ENCODE results near the gene DYNLL1.
"Not testable (repeated sequence)": the region's sequence is repeated elsewhere in the genome, so short reads cannot be mapped to it uniquely, and the experiment has no call there.

DYNLL1 gene

DNA sequence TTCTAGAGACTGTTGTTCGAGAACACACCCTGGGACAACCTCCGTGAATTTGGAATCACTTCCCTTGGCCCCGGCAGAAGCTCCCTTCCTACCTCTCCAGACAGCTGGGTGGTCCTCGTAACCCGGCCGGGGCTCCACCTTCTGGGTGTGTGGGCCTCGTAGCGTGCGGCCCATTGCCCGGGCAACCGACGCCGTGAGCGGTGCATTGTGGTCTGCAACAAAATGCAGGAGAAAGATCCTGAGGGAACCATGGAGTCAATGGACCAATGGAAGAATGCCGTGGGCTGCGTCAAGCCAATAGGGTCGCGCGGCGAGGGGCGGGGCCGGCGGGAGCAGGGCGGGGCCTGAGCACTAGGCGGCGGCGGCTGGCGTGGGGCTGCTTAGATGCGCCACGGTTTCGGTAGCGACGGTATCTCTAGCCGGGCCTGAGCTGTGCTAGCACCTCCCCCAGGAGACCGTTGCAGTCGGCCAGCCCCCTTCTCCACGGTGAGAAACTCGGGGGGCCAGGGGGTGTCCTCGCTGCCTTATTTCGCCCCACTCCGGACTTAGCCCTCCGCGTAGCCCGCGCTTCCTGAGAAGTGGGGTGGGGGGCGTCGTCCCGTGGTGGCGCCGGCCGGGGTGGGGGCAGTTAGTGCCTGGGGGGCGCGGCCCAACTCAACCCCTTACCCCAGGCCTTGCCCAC is at the start of gene DYNLL1:
Gene DYNLL1 (plus strand): TSS at position 383 of the 682 bp plus-strand sequence. CDS start 309 bp downstream, outside the sequence.
- DNase-seq, result peak; percentile 94

DNA sequence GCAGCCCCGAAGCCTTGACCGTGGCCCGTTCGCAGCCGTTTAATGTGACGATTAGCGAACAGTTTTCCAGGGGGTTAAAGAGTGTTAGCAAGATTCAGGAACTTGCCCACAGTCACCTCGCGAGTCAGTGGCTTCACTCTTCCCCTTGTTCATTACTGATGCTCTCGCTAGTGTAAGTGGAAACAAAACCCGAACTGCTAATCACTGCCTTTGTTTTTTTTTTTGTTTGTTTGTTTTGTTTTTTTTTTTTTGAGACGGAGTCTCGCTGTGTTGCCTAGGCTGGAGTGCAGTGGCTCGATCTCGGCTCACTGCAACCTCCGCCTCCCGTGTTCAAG is 49.1 kb upstream of the DYNLL1 start:
- DNase-seq, result not testable (repeated sequence)

DNA sequence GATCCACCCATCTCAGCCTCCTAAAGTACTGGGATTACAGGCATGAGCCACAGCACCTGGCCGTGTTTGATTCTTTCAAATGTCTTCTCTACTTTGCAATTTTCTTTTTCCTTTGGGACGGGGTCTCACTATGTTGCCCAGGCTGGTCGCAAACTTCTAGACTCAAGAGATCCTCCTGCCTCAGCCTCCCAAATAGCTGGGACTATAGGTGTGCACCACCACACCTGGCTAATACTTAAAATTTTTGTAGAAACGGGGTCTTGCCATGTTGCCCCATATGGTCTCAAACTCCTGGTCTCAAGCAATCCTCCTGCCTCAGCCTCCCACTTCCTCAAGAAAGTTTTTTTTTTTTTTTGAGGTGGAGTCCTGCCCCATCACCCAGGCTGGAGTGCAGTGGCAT is 47.9 kb upstream of the DYNLL1 start:
- no peak for DNase-seq

DNA sequence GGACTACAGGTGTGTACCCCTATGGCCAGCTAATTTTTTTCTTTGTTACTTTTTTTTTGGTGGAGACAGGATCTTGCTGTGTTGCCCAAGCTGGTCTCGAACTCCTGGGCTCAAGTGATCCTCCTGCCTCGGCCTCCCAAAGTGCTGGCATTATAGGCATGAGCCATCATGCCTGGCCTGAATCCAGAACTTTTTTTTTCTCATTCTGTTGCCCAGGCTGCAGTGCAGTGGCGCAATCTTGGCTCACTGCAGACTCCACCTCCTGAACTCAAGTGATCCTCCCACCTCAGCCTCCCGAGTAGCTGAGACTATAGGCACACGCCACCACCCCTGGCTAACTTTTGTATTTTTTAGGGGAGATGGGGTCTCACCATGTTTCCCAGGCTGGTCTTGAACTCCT is 43.4 kb upstream of the DYNLL1 start:
- not testable (repeated sequence) for DNase-seq

DNA sequence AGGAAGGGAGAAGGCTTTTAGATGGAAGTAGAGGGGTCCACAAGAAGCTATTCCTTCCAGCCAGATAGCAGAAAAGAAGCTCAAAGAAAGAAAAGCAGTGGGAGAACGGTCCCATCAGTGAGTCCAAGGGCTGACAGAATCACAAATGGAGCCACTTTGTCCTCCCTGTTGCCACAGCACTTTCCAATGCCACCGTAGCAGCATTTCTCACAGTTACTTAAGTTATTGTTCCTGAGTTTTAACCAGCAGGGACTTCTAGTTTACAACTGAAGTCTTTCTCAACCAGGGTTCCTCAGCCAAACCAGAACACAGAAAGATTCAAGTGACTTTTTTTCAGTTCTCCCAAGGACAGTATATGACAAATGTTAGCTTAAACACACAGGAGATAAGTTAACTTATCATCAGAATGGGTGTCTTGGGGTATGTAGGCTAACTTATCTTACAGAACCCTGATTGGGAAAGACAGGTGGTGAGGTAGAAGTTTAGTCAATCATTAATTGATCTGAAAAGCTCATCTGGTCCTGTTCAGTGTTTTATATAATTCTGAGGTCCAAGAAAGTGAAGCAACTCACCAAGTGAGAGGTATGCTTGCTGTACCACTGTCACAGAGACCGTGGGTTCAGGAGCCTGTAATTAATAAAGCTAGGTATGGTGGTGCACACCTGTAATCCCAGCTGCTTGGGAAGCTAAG is 42.7 kb upstream of the DYNLL1 start:
- no peak for DNase-seq

DNA sequence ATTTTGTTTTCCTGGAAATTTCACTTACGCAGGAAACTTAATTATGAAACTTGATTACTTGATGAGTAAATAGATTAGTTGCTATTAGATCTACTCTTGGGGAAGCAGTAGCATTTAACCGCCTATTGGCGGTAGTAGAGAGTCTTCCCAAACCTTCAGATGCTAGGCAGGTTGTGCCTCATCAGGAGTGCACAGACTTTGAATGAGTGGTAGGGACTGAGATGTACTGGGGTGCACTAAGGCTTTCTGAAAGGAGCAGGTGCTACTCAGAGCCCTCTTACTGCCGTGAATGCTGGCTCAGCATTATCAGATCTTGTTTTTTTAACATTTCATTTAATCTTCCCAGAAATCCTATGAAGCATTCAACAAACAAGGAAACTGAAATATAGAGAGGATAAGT is 41.9 kb upstream of the DYNLL1 start:
- DNase-seq, result peak; percentile 18

DNA sequence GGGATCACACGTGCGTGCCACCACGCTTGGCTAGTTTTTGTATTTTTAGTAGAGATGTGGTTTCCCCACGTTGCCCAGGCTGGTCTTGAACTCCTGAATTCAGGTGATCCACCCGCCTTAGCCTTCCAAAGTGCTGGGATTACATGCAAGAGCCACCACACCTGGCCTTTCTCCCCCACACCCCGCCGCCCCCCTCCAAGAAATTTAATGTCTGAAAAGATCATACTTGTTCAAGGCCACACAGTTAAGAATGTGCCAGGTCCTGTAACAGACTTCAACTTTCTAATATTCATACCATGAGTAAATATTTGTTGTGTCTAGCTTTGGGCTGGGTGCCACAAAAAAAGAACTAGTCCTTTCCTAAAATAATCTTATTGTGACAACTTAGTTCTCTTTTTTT is 40.6 kb upstream of the DYNLL1 start:
- no peak for DNase-seq

DNA sequence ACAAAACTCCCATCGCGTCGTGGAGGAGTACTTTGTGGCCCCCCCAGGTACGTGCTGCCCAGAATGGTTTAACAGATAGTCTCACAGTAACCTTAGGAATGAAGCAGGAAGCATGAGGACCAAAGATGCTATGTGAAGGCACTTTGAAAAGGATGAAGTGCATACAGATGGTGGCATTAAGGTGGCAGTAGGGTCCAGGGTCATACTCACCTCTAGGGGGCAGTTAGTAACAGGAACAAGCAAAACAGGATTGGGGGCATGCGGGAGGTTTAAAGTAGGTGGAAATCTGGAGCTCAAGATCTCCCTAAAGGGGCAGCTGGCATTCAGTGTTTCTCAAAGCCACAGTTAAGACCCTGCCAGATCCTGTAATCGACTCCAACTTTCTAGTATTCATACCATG is 38.8 kb upstream of the DYNLL1 start:
- DNase-seq, result peak; percentile 17

DNA sequence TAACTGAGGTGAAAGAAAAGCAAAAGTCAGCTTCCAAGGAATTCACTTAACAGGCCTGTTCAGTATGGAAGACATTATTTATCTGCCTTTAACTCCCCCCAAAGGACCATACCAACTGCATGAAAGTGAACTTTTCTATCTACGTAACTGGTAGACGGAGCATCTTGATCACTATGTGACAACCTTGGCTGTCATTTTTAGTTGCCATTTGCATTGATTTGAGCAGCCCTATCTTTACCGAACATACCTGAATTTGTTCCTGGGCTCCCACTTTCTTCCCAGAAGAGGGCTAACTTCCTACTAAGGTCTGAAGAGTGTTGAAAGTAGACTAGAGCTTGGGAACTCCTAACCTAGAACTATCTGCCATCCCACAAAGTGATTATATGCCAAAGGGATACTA is 35.8 kb upstream of the DYNLL1 start:
- no peak for DNase-seq

DNA sequence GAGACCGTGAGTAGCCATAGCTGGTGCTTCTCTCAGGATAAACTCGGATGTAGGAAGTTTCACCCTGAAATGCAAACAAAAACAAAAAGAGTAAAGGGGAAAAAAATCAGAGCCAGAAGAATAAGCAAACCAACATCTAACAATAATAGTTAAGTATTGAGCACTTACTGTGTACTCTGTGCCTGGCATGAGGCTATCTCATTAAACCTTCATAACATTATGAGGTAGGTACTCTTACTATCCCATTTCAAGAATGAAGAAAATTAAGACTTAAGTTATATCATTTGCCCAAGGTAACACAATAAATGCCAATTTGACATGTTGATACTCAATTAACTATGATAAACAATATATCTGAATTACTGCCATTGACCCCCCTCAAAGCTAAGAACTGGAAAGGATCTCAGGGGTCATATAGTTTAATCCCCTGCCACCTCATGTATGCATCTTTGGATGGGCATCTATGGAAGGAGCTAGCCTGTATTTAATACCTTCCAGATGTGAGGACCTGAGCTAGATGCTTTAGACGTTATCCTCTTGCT is 33.7 kb upstream of the DYNLL1 start:
- DNase-seq, result no peak

DNA sequence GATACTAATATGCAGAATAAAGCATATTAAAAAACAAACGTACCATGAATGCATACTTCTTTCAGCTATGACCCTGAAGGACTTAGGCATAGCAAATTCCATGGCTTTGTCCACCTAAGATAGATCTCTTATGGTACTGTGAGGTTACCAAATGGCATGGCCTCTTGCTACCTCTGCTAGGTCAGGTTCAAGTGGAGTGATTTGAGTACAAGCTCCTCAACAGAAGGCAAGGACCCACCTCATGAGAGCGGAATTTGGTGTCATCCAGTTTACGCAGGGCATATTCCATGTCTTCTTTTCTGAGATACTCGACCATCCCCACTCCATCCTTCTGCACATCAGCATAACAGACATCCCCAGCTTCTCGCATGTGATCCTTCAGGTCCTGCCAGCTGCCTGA is 32.2 kb upstream of the DYNLL1 start:
- no peak for DNase-seq

DNA sequence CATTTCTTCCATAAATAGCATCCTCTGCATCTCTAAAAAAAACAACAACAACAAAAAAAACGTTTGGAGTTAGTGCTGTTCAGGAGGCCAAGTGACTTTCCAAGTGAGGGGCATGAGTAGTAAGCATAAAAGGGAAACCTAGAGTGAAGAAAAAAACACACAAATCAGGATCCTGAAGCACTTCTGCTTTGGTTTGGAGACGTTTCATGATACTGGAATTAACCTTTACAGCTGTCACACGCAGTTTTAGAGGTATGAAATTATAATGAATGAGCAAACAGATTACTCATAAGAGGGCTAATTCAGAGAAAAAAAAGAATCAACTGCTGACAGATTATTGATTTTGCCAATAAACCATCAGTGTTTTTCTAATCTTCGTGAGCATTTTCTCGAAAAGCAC is 30.2 kb upstream of the DYNLL1 start:
- DNase-seq, result no peak

DNA sequence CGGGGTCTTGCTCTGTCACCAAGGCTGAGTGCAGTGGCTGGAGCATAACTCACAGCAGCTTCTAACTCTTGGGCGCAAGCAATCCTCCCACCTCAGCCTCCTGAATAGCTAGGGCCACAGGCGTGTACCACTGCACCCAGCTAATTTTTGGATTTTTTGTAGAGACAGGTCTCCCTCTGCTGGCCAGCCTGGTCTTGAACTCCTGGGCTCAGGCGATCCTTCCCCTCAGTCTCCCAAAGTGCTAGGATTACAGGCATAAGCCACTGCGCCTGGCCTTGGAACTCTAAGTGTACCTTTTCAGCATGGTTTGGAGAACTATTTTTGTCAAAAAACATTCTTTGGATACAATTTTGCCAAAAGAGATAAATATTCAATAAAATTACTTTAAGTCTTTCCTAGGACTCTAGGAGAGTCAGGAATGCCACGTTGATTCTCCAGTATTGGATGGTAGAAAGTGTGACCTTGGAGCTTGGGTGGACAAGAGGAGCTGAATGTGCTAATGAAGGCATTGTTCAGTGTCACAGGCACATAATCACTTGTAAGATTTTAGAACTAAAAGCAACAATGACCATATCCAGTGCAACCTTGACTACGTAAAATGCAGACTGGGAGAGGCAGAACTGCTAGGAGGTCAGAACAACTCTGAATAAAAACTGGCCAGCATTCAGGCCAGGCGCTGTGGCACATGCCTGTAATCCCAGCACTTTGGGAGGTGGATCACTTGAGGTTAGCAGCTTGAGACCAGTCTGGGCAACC is 29.2 kb upstream of the DYNLL1 start:
- peak; percentile 54 for DNase-seq

DNA sequence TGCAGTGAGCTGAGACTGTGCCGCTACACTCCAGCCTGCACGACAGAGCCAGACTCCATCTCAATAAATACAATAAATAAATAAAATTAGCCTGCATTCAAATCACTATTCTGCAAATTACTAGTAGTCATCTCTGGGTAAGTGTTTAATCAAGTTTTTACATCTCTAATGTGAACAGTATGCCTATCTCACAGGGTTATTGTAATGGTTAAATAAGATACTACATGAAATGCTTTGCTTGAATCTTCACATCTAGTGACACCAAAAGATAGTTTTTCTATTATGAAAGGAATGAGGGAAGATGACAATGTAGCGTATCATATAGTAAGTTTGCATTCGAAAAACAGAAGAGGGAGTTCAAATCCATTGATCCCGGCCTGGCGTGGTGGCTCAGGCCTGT is 28.5 kb upstream of the DYNLL1 start:
- no peak for DNase-seq

DNA sequence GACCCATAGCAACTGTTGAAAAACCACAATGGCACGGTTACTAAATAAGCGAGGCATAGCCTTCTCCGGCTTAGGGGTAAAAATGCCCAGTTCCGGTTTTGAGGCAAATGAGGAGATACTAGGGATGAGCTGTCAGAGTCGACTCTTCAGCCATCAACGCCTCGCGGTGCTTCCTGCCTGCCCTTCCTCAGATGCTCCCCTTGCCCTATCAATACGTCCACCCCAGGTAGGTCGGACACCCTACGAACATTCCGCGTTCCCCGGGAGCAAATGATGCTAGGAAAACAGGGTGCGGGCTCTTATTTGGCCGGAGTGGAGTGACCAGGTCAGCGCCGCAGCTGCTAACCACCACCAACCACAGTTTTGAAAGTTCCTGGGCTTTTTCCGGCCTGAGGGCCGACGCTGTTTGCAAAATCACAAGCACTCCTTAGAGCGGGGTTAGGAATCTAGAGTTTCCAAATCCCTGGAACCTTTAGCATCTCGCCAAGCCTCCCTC is 27.5 kb upstream of the DYNLL1 start:
- DNase-seq, result no peak

DNA sequence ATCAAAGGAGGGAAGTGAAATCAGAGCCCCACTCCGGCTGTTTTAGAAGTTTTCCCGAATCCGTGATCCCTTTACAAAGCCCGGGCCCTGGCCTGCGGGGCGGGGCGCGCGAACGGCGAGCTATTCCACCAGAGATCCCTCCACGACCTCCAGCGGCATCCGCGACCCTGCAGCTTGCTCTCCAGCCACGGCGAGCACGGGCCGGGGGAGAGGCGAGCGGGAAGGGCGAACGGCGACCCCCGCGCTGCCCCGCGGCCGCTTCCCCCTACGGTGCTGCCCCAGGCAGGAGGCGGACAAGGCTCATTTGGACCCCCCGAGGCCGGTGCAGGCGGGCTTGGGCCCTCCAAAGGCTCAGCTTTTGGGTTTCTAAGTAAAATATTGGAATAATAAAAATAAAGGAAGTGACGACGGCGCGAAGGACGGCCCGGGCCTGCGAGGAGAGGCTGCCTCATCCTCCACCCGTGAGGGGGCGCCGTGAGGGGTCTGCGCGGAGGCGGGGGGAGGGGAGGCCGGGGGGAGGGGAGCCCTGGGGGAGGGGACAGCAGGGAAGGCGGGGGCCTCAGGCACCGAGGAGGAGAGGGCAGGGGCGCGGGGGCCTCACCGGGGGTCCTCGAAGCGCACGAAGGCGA is 27.0 kb upstream of the DYNLL1 start:
- no peak for DNase-seq

DNA sequence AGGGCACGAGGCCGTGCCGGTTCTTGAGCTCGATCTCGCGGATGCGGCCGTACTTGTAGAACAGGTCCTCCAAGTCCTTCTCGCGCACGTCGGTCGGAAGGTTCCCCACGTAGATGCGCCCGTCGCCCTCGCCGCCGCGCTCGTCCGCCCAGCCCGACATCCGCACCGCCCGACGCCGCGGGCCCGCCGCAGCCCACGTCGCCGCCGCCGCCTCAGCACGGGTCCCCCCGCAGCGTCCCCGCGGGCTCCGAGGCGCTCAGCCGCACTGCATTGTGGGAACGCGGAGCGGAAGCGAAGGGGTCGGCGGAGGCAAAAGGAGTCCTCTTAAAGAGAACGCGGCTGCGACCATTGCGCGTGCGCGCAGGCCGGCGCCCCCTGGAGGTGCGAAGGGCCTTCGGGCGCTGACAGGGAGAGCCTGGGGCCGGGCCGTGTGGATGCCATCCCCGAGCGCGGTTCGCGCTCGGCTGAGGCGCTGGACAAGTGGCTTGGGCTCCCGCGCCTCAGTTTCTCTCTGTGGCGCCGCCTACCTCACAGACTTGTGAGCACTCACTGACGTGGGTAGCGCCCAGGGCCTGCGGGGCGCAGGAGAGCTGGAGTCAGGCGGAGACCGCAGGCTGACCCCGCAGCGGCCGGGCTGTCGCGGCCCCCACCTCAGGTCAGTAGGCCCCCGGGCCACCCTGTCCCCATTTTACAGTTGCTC is 26.3 kb upstream of the DYNLL1 start, which contains the start of gene SRSF9:
Gene SRSF9 (minus strand): TSS at position 299 of the 700 bp plus-strand sequence. CDS start 139 bp downstream, at position 160.
- peak; percentile 95 for DNase-seq

DNA sequence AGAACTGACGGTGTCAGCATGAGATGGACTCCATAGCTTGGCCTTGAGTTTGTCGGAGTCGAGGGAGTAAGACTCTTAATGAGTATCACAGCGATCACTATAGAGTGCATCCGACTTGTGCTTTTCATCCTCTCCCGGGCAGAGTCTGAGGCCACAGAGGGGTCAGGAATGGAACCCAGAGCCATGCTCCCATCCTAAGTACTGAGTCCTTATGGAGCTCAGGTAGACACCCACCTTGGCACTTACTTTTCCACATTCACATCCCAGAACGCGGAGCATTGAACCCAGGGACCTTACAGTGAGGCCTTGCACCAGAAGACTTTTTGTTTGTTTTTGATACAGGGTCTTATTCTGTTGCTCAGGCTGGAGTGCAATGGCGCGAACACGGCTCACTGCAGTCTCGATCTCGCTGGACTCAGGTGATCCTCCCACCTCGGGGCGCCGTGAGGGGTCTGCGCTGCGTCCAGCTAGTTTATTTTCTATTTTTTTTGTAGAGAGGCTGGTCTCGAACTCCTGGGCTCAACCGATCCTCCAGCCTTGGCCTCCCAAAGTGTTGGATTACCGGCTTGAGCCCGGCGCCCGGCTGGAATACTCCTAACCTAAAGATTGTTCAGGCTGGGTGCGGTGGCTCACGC is 25.6 kb upstream of the DYNLL1 start:
- DNase-seq, result peak; percentile 32

DNA sequence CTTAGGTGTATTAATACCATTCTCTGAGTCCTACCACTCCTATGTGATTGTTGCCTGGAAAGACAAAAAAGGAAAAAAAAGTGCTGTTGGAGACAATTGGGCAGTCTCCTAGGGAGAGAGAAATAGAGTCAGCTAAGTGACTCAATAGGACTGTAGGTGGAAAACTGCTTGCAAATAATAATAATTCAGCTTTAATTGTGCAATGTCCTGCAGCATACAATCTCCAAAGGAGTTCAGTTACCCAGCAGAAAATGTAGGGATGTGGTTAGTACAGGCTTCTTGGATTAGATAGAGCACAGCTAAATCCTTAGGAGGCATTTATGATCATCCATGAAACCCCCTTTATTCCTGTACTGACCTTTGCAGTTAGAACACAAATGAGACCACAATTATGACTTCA is 23.4 kb upstream of the DYNLL1 start:
- DNase-seq, result no peak

DNA sequence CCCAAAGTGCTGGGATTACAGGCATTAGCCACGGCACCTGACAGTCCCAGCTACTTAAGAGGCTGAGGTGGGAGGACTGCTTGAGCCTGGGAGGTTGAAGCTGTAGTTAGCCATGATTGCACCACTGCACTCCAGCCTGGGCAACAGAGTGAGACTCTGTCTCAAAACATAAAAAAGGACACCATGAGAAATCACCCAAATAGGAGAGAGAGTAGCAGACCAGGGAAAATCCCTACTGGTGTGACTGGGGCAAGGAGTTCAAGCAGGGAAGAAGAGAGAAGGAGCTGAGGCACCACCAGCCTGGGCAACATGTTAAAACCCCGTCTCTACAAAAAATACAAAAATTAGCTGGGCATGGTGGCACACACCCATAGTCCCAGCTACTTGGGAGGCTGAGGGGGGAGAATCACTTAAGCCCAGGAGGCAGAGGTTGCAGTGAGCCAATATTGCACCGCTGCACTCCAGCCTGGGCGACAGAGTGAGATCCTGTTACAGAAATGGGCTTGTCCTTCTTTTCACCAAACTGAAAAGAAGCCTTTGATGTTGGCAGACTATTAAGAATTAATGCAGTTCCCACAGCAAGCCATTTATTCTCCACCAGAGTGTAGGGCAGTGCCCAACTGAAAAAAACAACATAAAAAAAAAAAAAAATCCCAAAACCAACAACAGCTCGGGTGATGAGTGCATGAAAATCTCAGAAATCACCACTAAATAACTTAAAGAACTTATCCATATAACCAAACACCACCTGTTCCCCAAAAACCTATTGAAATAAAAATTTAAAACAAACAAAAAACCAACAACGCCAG is 21.9 kb upstream of the DYNLL1 start:
- DNase-seq, result no peak

DNA sequence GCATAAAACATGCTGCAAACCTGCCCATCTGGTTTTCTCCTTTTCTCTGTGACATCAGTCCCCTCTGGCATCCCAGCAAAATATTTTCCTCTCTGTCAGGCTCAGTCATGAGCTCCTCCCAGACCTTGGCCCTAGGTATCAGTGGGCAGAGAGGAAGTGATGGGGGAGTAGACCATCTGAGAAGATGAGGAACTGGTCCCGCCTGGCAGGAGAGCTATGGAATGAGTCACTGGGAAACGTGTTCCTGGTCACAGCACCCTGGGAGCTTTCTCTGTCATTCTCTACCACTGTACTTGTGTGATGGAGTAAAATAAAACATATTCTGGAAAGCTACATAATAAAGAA is 21.3 kb upstream of the DYNLL1 start:
- DNase-seq, result no peak

Measured in NCI-H1105 treated with DMSO at 0.1 percent for 48 hours (cell line).